Stomach (tissue), 4 donors: Measurements from ENCODE around the gene CORO1C.

ENCODE experiments used
- CTCF ChIP-seq, 7 experiments: fragments of 450-650 bp in 4 of 7; fragments of 200-600 bp in 3 of 7; sonication (generic) in 3 of 7; IDR thresholded peaks; one replicate each; pipeline ENCODE4 v1.5.1; 2016 to 2019; ENCODE audit warnings: antibody characterized with exemption in 7 of 7, control low read depth in 2 of 7, mild to moderate bottlenecking in 1 of 7
- EP300 ChIP-seq: sonication (generic); formaldehyde crosslinking; IDR thresholded peaks from one replicate; pipeline ENCODE4 v1.6.1; 2017; ENCODE audit warnings: antibody characterized with exemption
- POLR2A ChIP-seq, 4 donors: fragments of 450-650 bp; IDR thresholded peaks; one replicate each; pipeline ENCODE4 v1.6.1; 2016; ENCODE audit warnings: antibody characterized with exemption in 4 of 4, control low read depth in 2 of 4, mild to moderate bottlenecking in 1 of 4, moderate library complexity in 1 of 4
- POLR2AphosphoS5 ChIP-seq, 3 donors: sonication (generic); formaldehyde crosslinking; IDR thresholded peaks; one replicate each; pipeline ENCODE4 v1.6.1; 2016; ENCODE audit warnings: antibody characterized with exemption in 3 of 3

- TF ChIP-seq POLR2A (IDR thresholded peaks at IDR 0.05) = no peak
- no peak for TF ChIP-seq POLR2AphosphoS5 (IDR thresholded peaks at IDR 0.05)
- TF ChIP-seq CTCF (IDR thresholded peaks at IDR 0.05) = no peak
- no peak for TF ChIP-seq EP300
Measured at GRCh38 chr12:108638141-108638827, 93.0 kb downstream of the CORO1C start.
